GM19023 (cell line): Measurements from ENCODE around the gene TPSD1.
"Not testable (repeated sequence)": the region's sequence is repeated elsewhere in the genome, so short reads cannot be mapped to it uniquely, and the experiment has no call there.

Experiments
- ATAC-seq: cut with Tn5 transposase; IDR thresholded peaks from one replicate; pipeline ENCODE4 v1.9.1; 2021; ENCODE audit warnings: mild to moderate bottlenecking, moderate library complexity; ENCODE audit not compliant: unreplicated experiment

The TPSD1 gene

DNA sequence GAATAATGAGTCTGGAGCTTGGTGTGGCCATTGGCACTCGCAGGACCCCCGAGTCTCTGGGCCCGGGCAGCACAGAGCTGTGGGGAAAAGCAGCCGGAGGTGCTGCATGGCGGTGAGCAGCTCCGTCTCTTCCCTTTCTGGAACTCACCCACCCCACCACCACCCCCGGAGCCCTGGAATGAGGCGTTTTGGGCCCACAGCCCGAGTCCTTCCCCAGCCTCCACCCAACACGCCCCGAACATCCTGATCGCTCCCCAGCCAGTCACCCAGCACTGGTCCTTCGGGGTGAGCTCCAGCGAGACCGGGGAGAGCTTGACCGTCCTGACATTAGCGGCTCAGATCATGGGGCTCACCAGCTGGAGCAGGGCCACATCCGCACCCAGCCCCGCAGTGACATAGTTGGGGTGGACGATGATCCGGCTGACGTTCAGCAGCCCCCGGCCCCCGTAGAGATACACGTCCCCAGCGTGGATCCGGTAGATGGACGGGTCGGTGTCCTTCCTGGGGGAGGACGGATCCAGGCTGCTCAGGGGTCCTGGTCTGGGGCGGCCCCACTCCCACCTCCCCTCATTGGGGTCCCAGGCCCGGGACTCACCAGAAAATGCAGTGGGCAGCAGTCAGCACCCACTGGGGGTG lies 6.5 kb downstream of the TPSD1 start:
- no peak for ATAC-seq

DNA sequence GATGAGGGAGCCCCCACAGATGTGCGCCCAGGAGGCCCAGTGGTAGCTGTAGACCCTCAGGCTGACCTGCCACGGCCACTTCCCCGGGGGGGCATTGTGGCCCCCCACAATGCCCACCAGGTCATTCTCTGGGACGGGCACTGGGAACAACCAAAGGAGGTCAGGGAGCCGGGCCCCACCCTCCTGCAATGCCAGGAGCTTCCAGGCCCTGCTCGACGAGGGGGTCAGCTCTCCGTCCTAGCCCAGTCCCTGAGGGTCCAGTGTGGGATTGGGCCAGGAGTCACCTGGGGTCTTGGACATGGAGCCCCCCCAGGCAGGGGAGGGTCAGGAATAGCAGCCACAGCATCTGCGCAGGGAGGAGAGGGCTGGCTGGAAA lies 7.0 kb downstream of the TPSD1 start:
- no peak for ATAC-seq

DNA sequence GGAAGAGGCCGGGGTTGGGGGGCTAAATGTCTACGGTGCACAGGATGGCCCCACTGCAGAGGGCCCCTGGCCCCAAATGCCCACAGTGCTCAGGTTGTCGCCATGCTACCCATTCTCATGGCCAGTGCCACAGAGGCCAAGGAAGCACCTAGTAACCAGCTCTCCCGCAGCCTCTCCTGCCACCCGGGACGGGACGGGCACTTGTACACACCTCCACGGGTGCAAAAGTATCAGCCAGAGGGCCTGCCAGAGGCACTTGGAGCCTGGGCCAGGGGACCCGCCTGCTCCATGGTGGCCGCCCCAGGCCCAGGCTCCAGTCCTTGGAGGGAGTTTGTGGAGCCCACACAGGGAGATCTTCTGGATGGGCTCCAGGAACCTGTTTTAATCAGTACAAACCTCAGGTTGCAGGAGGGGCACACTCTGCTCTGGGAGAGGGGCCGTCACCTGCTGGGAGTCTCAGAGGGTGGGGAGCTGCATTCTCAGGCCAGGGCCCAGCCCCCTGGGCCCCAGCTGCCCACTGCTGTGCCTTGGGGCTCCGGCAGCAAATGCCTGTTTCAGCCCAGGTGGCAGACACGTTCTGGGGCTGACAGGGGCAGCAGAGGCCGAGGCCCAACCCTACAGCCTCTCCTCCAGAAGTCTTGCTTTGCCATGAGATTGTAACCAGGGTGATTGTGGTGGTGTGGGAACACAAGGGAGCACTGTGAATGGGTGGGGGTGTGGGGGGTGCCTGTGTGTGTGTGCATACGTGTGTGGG lies 7.9 kb downstream of the TPSD1 start:
- ATAC-seq: no peak

DNA sequence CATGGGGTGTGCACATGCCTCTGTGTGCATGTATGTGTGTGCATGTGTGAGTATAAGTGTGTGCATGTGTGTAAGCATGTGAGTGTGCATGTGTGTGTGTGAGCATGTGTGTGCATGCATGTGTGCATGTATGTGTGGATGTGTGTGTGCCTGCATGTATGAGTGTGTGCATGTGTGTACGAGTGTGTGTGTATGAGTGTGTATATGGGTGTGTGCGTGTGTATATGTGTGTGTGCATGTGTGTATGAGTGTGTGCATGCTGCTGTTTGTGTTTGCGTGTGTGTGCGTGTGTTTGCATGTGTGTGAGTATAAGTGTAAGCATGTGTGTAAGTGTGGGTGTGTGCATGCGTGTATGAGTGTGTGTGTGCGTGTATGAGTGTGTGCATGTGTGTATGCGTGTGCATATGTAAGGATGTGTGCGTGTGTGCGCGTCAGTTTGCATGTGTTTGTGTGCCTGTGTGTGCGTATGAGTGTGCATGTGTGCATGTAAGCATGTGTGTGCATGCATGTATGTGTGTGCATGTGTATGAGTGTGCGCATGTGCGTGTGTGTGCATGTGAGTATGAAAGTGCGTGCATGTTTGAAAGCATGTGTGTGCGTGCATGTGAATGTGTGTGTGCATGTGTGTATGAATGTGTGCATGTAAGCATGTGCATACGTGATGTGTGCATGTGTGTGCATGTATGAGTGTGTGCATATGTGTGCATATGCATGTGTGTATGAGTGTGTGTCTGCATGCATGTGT lies 8.6 kb downstream of the TPSD1 start:
- ATAC-seq: no peak

DNA sequence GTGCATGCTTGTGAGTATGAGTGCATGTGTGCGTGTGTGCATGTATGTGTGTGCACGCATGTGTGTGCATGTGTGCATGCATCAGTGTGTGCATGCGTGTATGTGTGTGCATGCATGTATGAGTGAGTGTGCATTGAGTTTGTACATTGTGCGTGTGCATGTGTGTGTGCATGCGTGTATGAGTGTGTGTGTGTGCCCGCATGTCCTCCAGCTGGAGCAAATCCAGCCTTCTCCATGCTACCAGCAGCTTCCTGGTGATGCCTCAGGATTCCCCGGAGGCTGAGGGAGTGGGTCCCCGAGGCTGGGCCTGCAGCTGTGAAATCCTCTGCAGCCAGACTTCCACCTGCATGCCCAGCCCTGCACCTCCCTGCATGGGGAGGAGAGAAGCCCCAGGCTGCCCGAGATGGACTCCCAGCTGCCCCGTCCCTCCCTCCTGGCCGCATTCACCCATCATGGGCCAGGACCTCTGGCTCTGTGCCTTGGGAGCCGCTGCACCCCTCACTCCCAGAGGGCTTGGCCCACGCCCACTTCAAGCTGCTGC lies 9.3 kb downstream of the TPSD1 start:
- ATAC-seq: no peak

DNA sequence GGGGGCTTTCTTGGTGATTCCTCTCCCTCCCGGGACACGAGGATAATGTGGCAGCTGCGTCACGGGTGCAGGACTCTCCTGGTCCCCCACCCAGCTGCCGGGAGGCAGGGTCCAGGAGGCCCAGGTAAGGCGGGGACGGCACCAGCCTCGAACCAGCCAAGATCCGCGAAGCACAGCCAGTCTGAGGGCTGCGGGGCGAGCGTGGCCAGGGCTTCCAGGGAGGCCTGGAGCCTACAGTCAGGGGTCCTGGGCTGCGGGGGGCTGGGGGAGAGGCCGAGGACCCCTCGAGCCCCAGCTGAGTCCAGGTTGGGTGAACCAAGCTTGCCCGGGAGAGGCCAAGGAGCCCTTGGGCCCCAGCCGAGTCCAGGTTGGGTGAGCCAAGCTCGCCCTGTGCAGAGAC lies 10.0 kb downstream of the TPSD1 start:
- ATAC-seq: no peak

DNA sequence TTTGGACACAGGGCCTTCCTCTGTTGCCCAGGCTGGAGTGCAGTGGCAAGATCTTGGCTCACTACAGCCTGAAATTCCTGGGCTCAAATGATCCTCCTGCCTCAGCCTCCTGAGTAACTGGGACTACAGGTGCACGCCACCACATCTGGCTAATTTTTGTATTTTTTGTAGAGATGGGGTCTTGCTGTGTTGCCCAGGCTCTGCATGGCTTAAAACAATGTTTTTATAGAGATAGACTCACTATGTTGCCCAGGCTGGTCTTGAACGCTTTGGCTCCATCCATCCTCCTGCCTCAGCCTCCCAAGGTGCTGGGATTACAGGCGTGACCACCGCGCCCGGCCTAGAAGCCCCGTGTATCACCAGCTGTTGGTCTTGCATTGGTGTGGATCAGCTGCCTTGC lies 13.5 kb downstream of the TPSD1 start:
- ATAC-seq: not testable (repeated sequence)

DNA sequence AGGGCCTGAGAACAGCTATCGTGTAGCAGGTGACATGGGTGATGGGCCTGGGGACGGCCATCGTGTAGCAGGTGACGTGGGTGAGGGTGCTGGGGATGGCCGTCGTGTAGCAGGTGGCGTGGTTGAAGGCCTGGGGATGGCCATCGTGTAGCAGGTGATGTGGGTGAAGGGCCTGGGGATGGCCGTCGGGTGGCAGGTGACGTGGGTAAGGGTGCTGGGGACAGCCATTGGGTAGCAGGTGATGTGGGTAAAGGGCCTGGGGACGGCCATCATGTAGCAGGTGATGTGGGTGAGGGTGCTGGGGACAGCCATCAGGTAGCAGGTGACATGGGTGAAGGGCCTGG lies 15.5 kb downstream of the TPSD1 start:
- no peak for ATAC-seq

DNA sequence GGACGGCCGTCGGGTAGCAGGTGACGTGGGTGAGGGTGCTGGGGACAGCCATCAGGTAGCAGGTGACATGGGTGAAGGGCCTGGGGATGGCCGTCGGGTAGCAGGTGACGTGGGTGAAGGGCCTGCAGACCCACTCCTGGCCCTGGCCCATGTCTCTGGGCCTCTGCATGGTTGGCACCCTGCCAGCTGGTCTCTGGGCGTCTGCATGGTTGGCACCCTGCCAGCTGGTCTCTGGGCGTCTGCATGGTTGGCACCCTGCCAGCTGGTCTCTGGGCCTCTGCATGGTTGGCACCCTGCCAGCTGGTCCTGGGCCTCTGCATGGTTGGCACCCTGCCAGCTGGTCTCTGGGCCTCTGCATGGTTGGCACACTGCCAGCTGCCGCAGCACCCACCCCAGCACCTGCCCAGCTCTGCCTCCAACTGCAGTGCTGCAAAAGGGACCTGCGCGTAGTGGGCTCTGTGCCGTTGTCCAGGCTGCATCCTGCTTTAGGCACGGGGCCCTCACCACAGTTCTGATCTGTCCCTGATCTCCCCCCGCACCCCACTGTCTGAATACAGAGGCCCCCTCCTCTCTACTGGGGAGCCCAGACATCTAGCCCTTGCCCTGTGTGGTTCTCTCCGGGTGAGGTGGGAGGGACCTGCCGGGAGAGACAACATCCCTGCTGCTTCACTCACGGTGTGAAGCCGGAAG lies 16.0 kb downstream of the TPSD1 start:
- not testable (repeated sequence) for ATAC-seq

DNA sequence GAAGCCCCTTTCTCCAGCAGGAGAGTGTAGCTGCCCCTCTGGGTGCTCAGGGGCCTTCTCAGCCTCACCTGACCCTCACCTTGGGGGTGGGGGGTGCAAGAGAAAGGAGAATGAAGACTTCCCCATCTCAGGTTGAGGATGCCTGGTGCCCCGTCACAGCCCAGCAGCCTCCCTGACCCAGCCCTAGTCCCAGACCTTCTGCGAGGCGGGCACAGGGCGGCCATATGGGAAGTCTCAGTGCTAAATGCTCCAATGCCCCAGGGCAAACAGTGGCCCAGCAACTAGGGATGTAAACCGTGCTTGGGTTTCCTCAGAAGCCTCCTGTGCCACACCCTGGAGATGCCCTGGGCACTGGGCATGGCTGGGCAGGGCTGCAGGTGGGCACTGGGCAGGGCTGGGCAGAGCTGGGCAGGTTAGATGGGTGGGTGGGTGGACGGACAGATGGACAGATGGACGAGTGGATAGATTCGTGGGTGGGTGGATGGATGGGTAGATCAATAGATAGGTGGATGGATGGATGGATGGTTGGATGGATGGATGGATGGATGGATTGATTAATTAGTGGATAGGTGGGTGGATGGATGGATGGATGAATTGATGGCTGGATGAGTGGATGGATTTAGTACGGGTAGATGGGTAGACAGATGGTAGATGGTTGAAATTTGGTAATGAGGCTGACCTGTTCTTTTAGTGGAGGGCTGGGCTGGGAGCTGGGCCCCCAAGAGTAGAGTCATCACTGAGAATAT lies 16.8 kb downstream of the TPSD1 start:
- ATAC-seq: no peak

DNA sequence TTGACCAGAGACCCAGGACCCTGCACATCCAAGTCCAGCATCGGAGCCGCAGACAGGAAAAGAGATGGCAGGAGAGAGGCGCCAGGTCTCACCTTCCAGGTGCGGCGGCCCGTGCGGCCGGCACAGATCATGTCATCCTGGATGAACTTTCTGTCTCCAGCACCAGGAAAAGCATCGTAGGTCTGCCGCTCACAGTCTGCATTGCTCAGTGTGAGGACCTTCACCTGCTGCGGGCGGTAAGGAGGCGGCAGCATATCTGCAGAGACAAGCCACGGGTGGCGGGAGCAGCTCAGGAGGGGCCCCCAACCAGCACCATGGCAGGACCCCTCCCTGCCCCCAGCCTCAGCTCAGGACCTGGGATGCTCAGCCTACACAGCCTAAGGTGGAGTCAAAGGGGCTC lies 17.9 kb downstream of the TPSD1 start:
- no peak for ATAC-seq

DNA sequence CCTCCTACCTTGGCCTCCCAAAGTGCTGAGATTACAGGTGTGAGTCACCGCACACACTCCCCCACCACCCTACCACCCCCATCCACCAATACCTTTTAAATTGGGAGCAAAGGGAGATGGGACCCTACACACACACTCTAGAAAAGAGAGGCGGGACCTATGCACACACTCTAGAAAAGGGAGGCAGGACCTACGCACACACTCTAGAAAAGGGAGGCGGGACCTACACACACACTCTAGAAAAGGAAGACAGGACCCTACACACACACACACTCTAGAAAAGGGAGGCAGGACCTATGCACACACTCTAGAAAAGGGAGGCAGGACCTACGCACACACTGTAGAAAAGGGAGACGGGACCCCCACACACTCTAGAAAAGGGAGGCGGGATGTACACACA lies 18.9 kb downstream of the TPSD1 start:
- ATAC-seq: no peak

DNA sequence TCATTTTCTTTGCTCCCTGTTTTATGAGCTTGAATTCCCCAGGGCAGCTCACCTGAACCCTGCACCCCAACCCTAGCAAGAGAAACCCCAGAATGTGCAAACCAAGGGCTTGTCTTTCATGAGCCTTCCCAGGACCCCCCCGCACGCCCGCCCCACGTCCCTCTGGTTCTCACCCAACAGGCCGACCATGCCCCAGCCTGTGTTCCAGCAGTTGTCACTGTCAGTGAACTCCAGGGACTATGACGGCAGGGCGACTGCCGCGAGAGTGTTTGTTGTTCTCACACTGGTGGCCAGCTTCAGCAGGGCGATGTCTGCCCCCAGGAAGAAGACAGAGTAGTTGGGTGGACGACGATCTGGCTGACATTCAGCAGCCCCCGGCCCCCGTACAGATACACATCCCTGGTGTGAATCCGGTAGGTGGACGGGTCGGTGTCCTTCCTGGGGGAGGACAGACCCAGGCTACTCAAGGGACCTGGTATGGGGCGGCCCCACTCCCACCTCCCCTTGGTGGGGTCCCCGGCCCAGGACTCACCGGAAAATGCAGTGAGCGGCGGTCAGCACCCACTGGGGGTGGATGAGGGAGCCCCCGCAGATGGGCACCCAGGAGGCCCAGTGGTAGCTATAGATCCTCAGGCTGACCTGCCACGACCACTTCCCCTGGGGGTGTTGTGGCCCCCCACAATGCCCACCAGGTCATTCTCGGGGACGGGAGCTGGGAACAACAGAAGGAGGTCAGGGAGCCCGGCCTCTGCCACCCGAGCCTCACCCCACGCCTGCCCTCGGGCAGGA lies 20.1 kb downstream of the TPSD1 start:
- no peak for ATAC-seq

DNA sequence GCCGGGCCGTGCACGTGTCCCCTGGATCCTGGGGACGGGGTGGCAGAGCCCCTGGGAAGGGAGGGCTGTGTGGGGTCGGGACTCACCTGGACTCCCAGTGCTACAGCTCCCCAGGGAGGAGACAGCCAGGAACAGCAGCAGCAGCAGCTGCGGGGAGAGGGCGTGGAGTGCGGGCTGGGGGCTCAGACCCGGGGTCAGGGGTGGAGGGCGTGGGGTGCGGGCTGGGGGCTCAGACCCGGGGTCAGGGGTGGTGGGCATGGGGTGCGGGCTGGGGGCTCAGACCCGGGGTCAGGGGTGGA lies 20.7 kb downstream of the TPSD1 start:
- no peak for ATAC-seq

DNA sequence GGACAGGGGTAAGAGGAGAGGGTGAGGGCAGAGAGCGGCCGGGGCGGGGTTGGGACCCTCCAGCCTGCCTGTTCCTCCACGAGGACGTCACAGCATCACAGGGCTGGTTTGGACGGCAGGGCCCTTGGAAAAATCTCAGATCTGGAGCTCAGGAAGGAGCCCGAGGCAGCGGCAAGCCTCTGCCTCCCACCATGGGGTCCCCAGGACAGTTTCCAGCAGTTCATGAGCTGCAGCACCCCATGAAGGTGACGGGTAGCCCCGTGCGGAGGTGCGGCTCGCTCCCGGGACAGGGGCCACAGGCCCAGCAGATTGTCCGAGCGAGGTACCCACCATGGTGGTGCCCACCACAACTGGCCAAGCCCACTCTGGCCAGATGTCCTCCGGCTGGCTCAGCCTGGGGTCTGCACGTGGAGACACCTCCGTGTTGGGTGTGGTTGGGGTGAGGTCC lies 21.3 kb downstream of the TPSD1 start:
- no peak for ATAC-seq

DNA sequence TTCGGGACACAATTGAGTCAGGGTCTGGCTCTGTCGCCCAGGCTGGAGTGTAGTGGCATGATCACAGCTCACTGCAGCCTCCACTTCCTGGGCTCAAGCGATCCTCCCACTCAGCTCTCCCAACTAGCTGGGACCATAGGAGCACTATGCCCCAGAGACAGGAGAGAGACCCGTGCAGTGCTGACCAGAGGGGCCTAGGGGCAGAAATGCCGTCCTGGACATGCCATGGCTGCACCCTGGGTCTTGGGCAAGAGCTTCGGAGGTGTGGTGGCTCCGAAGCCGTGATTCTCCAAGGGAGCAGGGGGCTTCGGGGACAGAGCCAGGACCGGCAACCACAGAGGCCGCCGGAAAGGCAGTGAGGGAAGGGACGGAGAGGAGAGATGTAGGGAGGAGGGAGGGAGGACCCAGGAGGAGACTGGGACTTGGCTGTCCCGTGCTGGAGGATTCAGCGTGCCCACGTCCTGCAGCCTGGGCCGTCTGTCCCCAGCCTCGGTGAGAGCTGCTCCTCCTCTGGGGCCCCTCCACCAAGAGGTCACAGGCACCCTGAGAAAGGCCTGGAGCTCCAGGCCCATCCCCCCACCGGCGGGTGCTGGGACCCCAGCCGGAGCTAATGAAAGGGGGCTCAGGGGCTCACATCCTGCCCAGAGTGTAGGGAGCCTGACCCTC lies 21.9 kb downstream of the TPSD1 start:
- no peak for ATAC-seq

DNA sequence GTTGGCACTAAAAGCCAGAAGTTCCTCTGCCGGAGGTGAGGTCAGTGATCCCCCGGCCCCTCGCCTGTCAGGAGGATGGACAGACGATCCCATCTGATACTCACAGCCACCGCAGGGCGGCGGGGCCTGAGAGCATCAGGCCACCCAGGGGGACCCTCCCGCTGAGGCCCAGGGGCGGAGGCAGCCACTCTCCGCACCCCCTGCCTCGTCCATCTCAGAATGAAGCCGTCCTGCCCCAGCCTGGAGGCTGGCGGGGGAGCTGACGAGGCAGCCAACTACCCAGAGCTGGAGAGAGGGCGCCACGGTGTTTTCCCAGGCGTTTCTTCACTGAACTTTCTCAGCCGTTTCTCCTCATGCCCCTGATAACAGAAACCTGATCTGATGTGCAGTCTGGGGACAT lies 22.6 kb downstream of the TPSD1 start:
- ATAC-seq: no peak

DNA sequence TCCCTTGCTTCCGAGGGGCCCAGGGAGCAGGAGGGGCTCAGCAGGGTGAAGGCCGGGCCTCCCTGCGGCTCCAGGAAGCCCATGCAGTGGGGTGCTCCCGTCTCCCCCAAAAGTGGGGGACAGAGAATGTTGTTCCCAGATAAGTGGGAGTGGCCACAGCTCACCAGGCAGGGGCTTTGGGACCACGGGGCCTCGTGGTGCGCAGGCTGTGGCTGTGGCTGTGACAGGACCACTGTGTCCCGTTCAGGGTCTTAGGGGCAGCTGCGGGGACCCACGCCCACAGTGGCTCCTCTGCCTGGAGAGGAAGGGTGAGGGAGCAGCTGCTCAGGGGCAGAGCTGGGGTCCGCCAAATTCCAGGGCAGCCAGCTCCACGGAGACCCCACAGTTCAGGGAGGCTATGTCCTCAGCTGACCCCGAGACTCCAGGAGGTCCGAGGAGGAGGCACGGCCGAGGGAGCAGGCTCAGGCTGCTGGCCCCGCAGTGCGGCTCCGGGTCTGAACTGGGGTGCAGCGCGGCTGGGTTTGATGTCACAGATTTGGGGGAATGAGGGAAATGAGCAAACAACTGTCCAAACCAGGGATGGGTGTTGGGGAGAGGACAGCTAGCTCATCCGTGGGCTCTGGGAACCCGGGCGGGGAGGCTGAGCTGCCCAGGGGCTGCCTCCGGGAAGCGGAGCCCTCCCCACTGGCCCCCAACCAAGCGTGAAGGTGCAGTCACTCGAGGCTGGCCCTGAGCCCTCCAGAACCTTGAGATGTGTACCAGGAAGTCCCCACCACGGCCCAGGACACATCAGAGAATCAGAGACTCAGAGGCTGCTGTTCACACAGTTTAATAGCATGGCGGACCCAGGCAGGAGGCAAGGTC lies 23.4 kb downstream of the TPSD1 start:
- ATAC-seq: no peak
